ENCODE data around the gene SEMA3E. TPM values are rescaled to one million over a fixed set of nuclear protein-coding genes. Genes with fewer than 3 reads are reported as not detected.

SEMA3E gene
- total RNA-seq, 1 experiment from 2014 or later, result 7.3 TPM

DNA sequence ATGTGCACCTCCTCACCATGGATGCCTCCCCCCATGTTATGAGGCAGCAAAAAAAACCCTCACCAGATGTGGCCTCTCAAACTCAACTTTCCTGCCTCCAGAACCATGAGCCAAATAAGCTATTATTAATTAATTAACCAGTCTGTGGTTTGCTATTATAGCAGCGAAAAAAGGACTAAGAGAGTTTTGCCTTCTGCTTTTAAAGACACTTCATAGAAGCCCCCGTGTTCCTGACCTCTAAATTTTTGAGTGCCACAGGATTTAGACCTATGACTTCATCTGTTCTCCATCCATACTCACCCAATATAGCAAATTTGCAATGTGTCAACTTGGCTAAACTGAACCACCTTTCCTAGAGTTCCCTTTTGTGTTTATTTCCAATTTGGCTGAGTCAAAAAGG, 9.2 kb upstream of the SEMA3E start:
- in situ Hi-C loops (cut with HindIII; ENCODE audit: low pct_unique_long_range_greater_than_20kb, low sequenced_read_pairs) (no loop called here), intact Hi-C loops (cut with micrococcal nuclease; ENCODE audit: unreplicated experiment) (no loop called here)
- CTCF ChIA-PET, result no interaction called here
- no peak overlapping the region for H3K27ac ChIP-seq (ENCODE audit: low read length)
- H3K4me3 ChIP-seq (ENCODE audit: low read depth in 2 of 2, low read length in 2 of 2), result no peak overlapping the region
- BruUV-seq (replicated peaks), result no TSS peak
- no peaks in the 10 kb centered on the region for H3K9me3 ChIP-seq (ENCODE audit: control insufficient read depth, insufficient read depth, low read depth, low read length)
- ATAC-seq (no peak), DNase-seq (ENCODE audit: low read depth, low spot score) (no peak)
- POLR2A ChIA-PET, result no interaction called here
- H3K36me3 ChIP-seq (ENCODE audit: control insufficient read depth, insufficient read depth, low read length), result no peaks in the 10 kb centered on the region
- TF ChIP-seq SIN3A (IDR thresholded peaks at IDR 0.05; ENCODE audit: borderline replicate concordance, insufficient read depth, low read depth, low read length) (no peak), TCF7L2 (IDR thresholded peaks at IDR 0.05; ENCODE audit: low read depth, low read length) (no peak), POLR2AphosphoS5 (IDR thresholded peaks at IDR 0.05; ENCODE audit: low read depth, low read length) (no peak)
- TF ChIP-seq, protein P1, sequence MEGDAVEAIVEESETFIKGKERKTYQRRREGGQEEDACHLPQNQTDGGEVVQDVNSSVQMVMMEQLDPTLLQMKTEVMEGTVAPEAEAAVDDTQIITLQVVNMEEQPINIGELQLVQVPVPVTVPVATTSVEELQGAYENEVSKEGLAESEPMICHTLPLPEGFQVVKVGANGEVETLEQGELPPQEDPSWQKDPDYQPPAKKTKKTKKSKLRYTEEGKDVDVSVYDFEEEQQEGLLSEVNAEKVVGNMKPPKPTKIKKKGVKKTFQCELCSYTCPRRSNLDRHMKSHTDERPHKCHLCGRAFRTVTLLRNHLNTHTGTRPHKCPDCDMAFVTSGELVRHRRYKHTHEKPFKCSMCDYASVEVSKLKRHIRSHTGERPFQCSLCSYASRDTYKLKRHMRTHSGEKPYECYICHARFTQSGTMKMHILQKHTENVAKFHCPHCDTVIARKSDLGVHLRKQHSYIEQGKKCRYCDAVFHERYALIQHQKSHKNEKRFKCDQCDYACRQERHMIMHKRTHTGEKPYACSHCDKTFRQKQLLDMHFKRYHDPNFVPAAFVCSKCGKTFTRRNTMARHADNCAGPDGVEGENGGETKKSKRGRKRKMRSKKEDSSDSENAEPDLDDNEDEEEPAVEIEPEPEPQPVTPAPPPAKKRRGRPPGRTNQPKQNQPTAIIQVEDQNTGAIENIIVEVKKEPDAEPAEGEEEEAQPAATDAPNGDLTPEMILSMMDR (IDR thresholded peaks at IDR 0.05), result no peak
- TF ChIP-seq, protein P2, sequence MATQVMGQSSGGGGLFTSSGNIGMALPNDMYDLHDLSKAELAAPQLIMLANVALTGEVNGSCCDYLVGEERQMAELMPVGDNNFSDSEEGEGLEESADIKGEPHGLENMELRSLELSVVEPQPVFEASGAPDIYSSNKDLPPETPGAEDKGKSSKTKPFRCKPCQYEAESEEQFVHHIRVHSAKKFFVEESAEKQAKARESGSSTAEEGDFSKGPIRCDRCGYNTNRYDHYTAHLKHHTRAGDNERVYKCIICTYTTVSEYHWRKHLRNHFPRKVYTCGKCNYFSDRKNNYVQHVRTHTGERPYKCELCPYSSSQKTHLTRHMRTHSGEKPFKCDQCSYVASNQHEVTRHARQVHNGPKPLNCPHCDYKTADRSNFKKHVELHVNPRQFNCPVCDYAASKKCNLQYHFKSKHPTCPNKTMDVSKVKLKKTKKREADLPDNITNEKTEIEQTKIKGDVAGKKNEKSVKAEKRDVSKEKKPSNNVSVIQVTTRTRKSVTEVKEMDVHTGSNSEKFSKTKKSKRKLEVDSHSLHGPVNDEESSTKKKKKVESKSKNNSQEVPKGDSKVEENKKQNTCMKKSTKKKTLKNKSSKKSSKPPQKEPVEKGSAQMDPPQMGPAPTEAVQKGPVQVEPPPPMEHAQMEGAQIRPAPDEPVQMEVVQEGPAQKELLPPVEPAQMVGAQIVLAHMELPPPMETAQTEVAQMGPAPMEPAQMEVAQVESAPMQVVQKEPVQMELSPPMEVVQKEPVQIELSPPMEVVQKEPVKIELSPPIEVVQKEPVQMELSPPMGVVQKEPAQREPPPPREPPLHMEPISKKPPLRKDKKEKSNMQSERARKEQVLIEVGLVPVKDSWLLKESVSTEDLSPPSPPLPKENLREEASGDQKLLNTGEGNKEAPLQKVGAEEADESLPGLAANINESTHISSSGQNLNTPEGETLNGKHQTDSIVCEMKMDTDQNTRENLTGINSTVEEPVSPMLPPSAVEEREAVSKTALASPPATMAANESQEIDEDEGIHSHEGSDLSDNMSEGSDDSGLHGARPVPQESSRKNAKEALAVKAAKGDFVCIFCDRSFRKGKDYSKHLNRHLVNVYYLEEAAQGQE (IDR thresholded peaks at IDR 0.05; ENCODE audit: insufficient read depth in 1 of 2, low read depth in 2 of 2, low read length in 1 of 2), result no peak
- H3K27me3 ChIP-seq (ENCODE audit: control insufficient read depth, insufficient read depth, low read length), result no peaks in the 10 kb centered on the region; the same call in 1 of the 2 replicates
- no peaks in the 10 kb centered on the region for H3K4me1 ChIP-seq (ENCODE audit: control insufficient read depth, insufficient read depth, low read length)

DNA sequence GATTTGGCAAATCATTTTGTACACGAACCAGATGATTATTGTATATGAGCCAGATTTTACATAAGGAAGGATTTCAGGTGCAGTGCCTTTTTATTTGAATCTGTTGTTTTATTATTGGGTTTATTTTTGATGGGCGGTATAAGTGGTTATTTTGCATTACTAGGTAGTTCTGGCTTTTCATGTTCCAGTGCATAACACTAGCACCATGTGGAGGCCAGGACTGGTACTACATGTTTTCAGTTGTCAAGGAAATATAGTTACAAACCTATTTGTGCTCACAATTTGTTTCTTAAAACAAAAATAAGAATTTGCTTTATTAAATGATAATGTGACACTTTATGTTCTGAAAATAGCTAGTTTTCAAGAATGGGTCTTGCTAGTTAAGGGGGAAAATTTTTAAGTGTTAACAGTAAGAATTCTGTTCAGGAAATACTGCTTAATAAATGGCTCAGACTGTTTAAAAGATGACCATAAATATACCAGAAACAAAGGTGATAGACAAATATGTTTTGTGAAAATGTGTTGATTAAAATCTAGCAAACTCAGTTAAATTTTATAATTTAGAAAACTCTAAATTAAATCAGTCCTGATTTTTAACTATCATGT, 7.1 kb upstream of the SEMA3E start:
- in situ Hi-C loops (cut with HindIII; ENCODE audit: low pct_unique_long_range_greater_than_20kb, low sequenced_read_pairs), result no loop called here

More for the DNA sequence above, 7.1 kb upstream of the SEMA3E start:
- ChIA-PET POLR2A (no interaction called here), CTCF (no interaction called here)
- H3K9me3 ChIP-seq (ENCODE audit: control insufficient read depth, insufficient read depth, low read depth, low read length), result no peaks in the 10 kb centered on the region
- intact Hi-C loops (cut with micrococcal nuclease; ENCODE audit: unreplicated experiment), result loop anchor here (1.0 kb wide), 1 partner anchor 245 kb away; no protein-coding TSS in a partner anchor
- no peak overlapping the region for H3K27ac ChIP-seq (ENCODE audit: low read length)
- no peak overlapping the region for H3K4me3 ChIP-seq (ENCODE audit: low read depth in 2 of 2, low read length in 2 of 2)
- no peaks in the 10 kb centered on the region; the same call in 1 of the 2 replicates for H3K27me3 ChIP-seq (ENCODE audit: control insufficient read depth, insufficient read depth, low read length)
- H3K4me1 ChIP-seq (ENCODE audit: control insufficient read depth, insufficient read depth, low read length), result no peaks in the 10 kb centered on the region
- DNase-seq (ENCODE audit: low read depth, low spot score), result peak; percentile 72
- no peaks in the 10 kb centered on the region for H3K36me3 ChIP-seq (ENCODE audit: control insufficient read depth, insufficient read depth, low read length)
- no TSS peak for BruUV-seq (replicated peaks)
- TF ChIP-seq, protein P1 (IDR thresholded peaks at IDR 0.05), result peak; percentile 87; the same call in 1 of the 2 replicates
- no peak for TF ChIP-seq POLR2AphosphoS5 (IDR thresholded peaks at IDR 0.05; ENCODE audit: low read depth, low read length)
- ATAC-seq, result no peak

Data from Panc1 (cell line).